GM15510 (cell line): ENCODE results near the gene STX2.

Experiments used
- POLR2A ChIP-seq: IDR thresholded peaks from 3 replicates; pipeline ENCODE4 v1.6.1; 2011; ENCODE audit warnings: borderline replicate concordance; ENCODE audit not compliant: insufficient read length; ENCODE audit errors: extremely low read depth

Gene STX2

DNA sequence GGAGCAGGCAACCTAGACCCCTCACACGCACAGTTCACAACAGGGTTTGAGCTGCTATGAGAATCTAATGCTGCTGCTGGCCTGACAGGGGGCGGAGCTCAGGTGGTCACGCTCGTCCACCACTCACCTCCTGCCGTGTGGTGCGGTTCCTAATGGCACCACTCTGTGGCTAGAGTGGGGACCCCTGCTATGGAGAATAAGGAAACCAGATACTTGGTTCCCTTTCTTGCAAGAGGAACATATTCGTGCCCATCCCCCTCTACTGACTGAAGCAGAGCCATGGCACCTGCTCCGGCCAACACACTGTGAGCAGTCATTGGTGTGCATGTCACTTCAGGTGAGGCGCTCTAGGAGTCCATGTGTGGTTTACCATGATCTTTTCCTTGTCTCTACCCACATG lies 92.5 kb downstream of the STX2 start:
- no peak for TF ChIP-seq POLR2A

GRCh38 chr12:130745921-130746320 lies 93.1 kb downstream of the STX2 start:
- TF ChIP-seq POLR2A, result no peak

DNA sequence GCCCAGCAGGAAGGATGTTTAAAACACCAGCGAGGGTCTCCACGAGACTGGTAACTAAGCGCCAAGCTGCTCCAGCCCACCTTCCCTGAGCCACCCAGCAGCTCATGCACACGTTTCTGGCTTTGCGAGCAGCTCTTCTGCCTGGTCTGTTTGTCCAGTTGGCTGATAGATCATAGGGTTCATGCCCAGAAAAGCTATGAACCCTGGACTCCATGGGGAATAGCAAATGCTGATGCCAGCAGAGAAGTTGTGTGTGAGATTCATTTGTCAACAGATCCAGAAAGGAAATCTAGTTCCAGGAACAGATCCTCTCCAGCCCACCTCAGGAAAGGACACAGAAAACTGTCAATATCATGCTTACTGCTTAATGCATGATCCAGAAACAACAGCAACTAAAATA lies 94.8 kb downstream of the STX2 start:
- no peak for TF ChIP-seq POLR2A

DNA sequence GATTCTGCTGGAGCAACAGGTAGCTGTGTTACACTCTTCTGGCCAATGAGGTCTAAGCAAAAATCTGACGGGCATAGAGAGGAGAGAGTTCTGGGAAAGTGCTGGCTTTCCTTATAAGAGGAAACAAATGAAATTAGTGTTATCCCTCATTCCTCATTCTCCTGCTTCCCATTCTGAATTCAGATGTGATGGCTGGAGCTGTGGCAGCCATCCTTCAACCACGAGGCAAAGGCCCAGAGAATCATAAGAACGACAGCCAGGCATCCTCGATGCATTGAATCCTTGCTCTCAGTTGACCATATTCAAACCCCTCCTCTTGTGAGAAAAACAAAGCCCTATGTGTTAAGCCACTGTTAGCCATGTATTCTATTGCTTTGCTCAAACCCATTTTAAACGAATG lies 95.4 kb downstream of the STX2 start:
- TF ChIP-seq POLR2A, result no peak

- no peak for TF ChIP-seq POLR2A
Measured at GRCh38 chr12:130743176-130743575, 95.9 kb downstream of the STX2 start.

GRCh38 chr12:130742716-130743115 lies 96.3 kb downstream of the STX2 start:
- no peak for TF ChIP-seq POLR2A

DNA sequence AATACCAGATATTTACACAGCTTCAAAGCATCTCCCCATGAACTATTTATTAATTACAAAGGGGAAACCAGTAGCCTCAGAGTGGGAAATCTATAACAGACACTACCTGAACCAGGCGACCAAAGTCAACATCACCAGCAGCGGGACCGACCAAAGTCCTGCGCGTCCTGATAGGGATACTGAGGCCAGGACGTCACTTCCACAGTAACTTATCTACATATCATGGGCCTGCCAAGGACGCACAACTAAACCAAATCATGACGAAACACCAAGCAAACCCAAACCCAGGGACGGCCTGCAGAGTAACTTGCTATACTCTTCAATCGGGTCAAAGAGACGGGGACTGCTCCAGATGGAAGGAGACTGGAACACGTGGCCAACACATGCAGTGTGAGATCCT lies 96.9 kb downstream of the STX2 start:
- TF ChIP-seq POLR2A, result no peak
